ELF-1 (cell line): ENCODE results near the gene MBD5.

Experiments used
- DNase-seq: peaks from one replicate; pipeline ENCODE4 v3.0.0-alpha.2; 2016; ENCODE audit warnings: low read depth, low spot score

The MBD5 gene

GRCh38 chr2:148110184-148110583 lies 89.3 kb downstream of the MBD5 start:
- DNase-seq, result no peak

- DNase-seq, result no peak
Observed at GRCh38 chr2:148122788-148123187, 101.9 kb downstream of the MBD5 start.

GRCh38 chr2:148124271-148124670 lies 103.4 kb downstream of the MBD5 start:
- DNase-seq, result no peak

GRCh38 chr2:148130581-148130980 lies 109.7 kb downstream of the MBD5 start:
- no peak for DNase-seq

GRCh38 chr2:148132412-148132811 lies 111.5 kb downstream of the MBD5 start:
- no peak for DNase-seq

- no peak for DNase-seq
Observed at GRCh38 chr2:148135705-148136104, 114.8 kb downstream of the MBD5 start.

GRCh38 chr2:148136441-148136840 lies 115.5 kb downstream of the MBD5 start:
- no peak for DNase-seq

- no peak for DNase-seq
Observed at GRCh38 chr2:148161909-148162435, 141.1 kb downstream of the MBD5 start.

GRCh38 chr2:148162871-148163270 lies 142.0 kb downstream of the MBD5 start:
- DNase-seq, result no peak

GRCh38 chr2:148165975-148166374 lies 145.1 kb downstream of the MBD5 start:
- DNase-seq, result no peak

- no peak for DNase-seq
Observed at GRCh38 chr2:148167241-148167766, 146.4 kb downstream of the MBD5 start.

GRCh38 chr2:148167855-148168254 lies 147.0 kb downstream of the MBD5 start:
- DNase-seq, result no peak

- DNase-seq, result no peak
Observed at GRCh38 chr2:148172131-148172753, 151.4 kb downstream of the MBD5 start.

GRCh38 chr2:148173168-148173567 lies 152.3 kb downstream of the MBD5 start:
- no peak for DNase-seq

- no peak for DNase-seq
Observed at GRCh38 chr2:148177559-148177958, 156.7 kb downstream of the MBD5 start.

- DNase-seq, result no peak
Observed at GRCh38 chr2:148179724-148180123, 158.8 kb downstream of the MBD5 start.

- no peak for DNase-seq
Observed at GRCh38 chr2:148184976-148185375, 164.1 kb downstream of the MBD5 start.

- no peak for DNase-seq
Observed at GRCh38 chr2:148194882-148195281, 174.0 kb downstream of the MBD5 start.

GRCh38 chr2:148201075-148202004 lies 180.4 kb downstream of the MBD5 start:
- DNase-seq, result peak; percentile 72

- DNase-seq, result no peak
Observed at GRCh38 chr2:148202237-148202636, 181.3 kb downstream of the MBD5 start.

GRCh38 chr2:148207111-148207510 lies 186.2 kb downstream of the MBD5 start:
- no peak for DNase-seq

- peak; percentile 21 for DNase-seq
Observed at GRCh38 chr2:148209603-148210002, 188.7 kb downstream of the MBD5 start.
